B cell (primary cell): ENCODE results near the gene CHTOP.

Experiments
- EZH2 ChIP-seq: IDR thresholded peaks from 2 replicates; pipeline ENCODE4 v1.6.1; 2012; ENCODE audit warnings: borderline replicate concordance, low read depth, mild to moderate bottlenecking, moderate library complexity, low read length; ENCODE audit not compliant: insufficient read depth, poor library complexity, severe bottlenecking
- TF ChIP-seq, protein P1 (sequence below): fragments of 200-600 bp; IDR thresholded peaks from one replicate; pipeline ENCODE4 v1.8.0; 2022; ENCODE audit warnings: antibody characterized with exemption, mild to moderate bottlenecking

DNA sequence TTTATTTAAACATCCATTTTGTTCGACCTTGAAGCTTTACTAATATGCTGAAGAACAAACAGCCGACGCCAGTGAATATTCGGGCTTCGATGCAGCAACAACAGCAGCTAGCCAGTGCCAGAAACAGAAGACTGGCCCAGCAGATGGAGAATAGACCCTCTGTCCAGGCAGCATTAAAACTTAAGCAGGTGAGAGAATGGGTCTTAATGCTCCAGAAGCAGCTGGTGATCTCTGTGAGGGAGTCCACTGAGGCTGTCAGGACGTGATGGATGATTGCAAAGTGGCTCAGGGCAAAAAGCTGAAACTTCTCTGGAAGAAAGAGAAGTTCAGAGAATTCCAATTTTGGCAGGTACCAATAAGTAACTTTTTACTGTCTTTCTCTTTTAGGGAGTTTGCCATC is 4.4 kb downstream of the CHTOP start:
- no peak for TF ChIP-seq EZH2
- TF ChIP-seq, protein P1, sequence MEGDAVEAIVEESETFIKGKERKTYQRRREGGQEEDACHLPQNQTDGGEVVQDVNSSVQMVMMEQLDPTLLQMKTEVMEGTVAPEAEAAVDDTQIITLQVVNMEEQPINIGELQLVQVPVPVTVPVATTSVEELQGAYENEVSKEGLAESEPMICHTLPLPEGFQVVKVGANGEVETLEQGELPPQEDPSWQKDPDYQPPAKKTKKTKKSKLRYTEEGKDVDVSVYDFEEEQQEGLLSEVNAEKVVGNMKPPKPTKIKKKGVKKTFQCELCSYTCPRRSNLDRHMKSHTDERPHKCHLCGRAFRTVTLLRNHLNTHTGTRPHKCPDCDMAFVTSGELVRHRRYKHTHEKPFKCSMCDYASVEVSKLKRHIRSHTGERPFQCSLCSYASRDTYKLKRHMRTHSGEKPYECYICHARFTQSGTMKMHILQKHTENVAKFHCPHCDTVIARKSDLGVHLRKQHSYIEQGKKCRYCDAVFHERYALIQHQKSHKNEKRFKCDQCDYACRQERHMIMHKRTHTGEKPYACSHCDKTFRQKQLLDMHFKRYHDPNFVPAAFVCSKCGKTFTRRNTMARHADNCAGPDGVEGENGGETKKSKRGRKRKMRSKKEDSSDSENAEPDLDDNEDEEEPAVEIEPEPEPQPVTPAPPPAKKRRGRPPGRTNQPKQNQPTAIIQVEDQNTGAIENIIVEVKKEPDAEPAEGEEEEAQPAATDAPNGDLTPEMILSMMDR: no peak
